ENCODE measurements around the gene NOTCH1.
"Not testable (repeated sequence)": the region's sequence is repeated elsewhere in the genome, so short reads cannot be mapped to it uniquely, and the experiment has no call there.

NOTCH1 gene

GRCh38 chr9:136545965-136546696 lies at the start of gene NOTCH1:
Gene NOTCH1, minus strand, starts transcription at chr9:136546048. Its CDS starts 262 bp downstream, at chr9:136545786.
- DNase-seq: peak; percentile 29

- no peak for DNase-seq
These were observed 48.6 kb upstream of the NOTCH1 start for GRCh38 chr9:136594492-136594891.

GRCh38 chr9:136593581-136593980 lies 47.7 kb upstream of the NOTCH1 start:
- no peak for DNase-seq

- no peak for DNase-seq
These were observed 46.8 kb upstream of the NOTCH1 start for GRCh38 chr9:136592666-136593065.

GRCh38 chr9:136590821-136591752 lies 45.2 kb upstream of the NOTCH1 start:
- no peak for DNase-seq

GRCh38 chr9:136589766-136590763 lies 44.2 kb upstream of the NOTCH1 start:
- DNase-seq: no peak

- DNase-seq: no peak
These were observed 43.0 kb upstream of the NOTCH1 start for GRCh38 chr9:136588663-136589464.

- no peak for DNase-seq
These were observed 42.3 kb upstream of the NOTCH1 start for GRCh38 chr9:136587944-136588662.

GRCh38 chr9:136587145-136587943 lies 41.5 kb upstream of the NOTCH1 start:
- no peak for DNase-seq

- no peak for DNase-seq
These were observed 40.6 kb upstream of the NOTCH1 start for GRCh38 chr9:136586391-136586953.

GRCh38 chr9:136585531-136586120 lies 39.8 kb upstream of the NOTCH1 start:
- DNase-seq: no peak

- DNase-seq: no peak
These were observed 39.1 kb upstream of the NOTCH1 start for GRCh38 chr9:136584934-136585333.

- DNase-seq: no peak
These were observed 38.6 kb upstream of the NOTCH1 start for GRCh38 chr9:136584401-136584932.

- DNase-seq: no peak
These were observed 37.3 kb upstream of the NOTCH1 start for GRCh38 chr9:136582977-136583735.

- no peak for DNase-seq
These were observed 36.0 kb upstream of the NOTCH1 start for GRCh38 chr9:136581614-136582447.

GRCh38 chr9:136579650-136580219 lies 33.9 kb upstream of the NOTCH1 start:
- not testable (repeated sequence) for DNase-seq

Data from NCI-H510A treated with DMSO at 0.1 percent for 48 hours (cell line).